Gastroesophageal sphincter (tissue), 4 donors: ENCODE measurements around the gene COL2A1. TPM values are rescaled to one million over a fixed set of nuclear protein-coding genes. Genes with fewer than 3 reads are reported as not detected.

Experiments
- ATAC-seq: fragments of 150-250 bp; one replicate; pipeline ENCODE4 v1.9.1; 2016; ENCODE audit warnings: mild to moderate bottlenecking, moderate library complexity
- H3K27ac ChIP-seq, 4 donors: fragments of 200-600 bp; sonication (generic) in 3 of 4; 1 replicate in 3 of 4; 2 replicates in 1 of 4; pipeline ENCODE4 v1.5.1; 2016 to 2019
- H3K27me3 ChIP-seq: fragments of 200-600 bp; sonication (generic); one replicate; pipeline ENCODE4 v1.5.1; 2019
- H3K36me3 ChIP-seq, 2 donors: fragments of 200-600 bp; sonication (generic); one replicate each; pipeline ENCODE4 v1.5.1; 2019; ENCODE audit warnings: control low read depth in 1 of 2
- H3K4me1 ChIP-seq, 3 donors: fragments of 200-600 bp; sonication (generic); 1 replicate in 2 of 3; 2 replicates in 1 of 3; pipeline ENCODE4 v1.5.1; 2016 to 2019; ENCODE audit warnings: control low read depth in 2 of 3
- H3K4me3 ChIP-seq, 2 donors: fragments of 200-600 bp; sonication (generic); one replicate each; pipeline ENCODE4 v1.5.1; 2019; ENCODE audit warnings: mild to moderate bottlenecking in 1 of 2, moderate library complexity in 1 of 2
- H3K9me3 ChIP-seq, 3 donors: fragments of 200-600 bp; sonication (generic); one replicate each; pipeline ENCODE4 v1.5.1; 2017 to 2019; ENCODE audit warnings: control low read depth in 2 of 3
- CTCF ChIP-seq, 4 experiments: fragments of 200-600 bp in 2 of 4; fragments of 450-650 bp in 2 of 4; sonication (generic) in 1 of 4; IDR thresholded peaks; one replicate each; pipeline ENCODE4 v1.5.1; 2017 to 2019; ENCODE audit warnings: antibody characterized with exemption in 4 of 4, mild to moderate bottlenecking in 2 of 4, moderate library complexity in 2 of 4
- EP300 ChIP-seq: sonication (generic); formaldehyde crosslinking; IDR thresholded peaks from one replicate; pipeline ENCODE4 v1.6.1; 2017; ENCODE audit warnings: antibody characterized with exemption, mild to moderate bottlenecking
- POLR2A ChIP-seq, 2 donors: fragments of 450-650 bp; IDR thresholded peaks; one replicate each; pipeline ENCODE4 v1.6.1; 2017; ENCODE audit warnings: antibody characterized with exemption in 2 of 2, mild to moderate bottlenecking in 2 of 2, moderate library complexity in 1 of 2
- POLR2AphosphoS5 ChIP-seq: sonication (generic); formaldehyde crosslinking; IDR thresholded peaks from one replicate; pipeline ENCODE4 v1.6.1; 2017; ENCODE audit warnings: antibody characterized with exemption
- WGBS, 2 donors: methylation state at CpG; one replicate each; pipeline ENCODE4 v1.1.5; 2018; ENCODE audit warnings: low coverage in 1 of 2; 5-methylcytosine and 5-hydroxymethylcytosine counted together
- total RNA-seq, 4 donors: library from RNA; depleted of rRNA; stranded (reverse); fragments of >200 nt; gene quantifications; one replicate each; pipeline ENCODE4 v1.1.0, GENCODE V29; 2016

Gene COL2A1
- total RNA-seq, 4 donors from 2014 or later, result not detected

GRCh38 chr12:47979166-47979565 lies 25.1 kb downstream of the COL2A1 start:
- no peak overlapping the region for H3K27ac ChIP-seq
- H3K27me3 ChIP-seq, result peaks cover 10% of the 10 kb centered on the region
- no CpG with 5 or more reads among the region's 5 CpGs for WGBS, 2 donors
- ATAC-seq, result no peak
- TF ChIP-seq POLR2A (IDR thresholded peaks at IDR 0.05) (no peak), EP300 (no peak), CTCF (IDR thresholded peaks at IDR 0.05) (no peak), POLR2AphosphoS5 (no peak)
- H3K4me3 ChIP-seq, result no peak overlapping the region
- H3K4me1 ChIP-seq, result no peaks in the 10 kb centered on the region
- no peaks in the 10 kb centered on the region for H3K36me3 ChIP-seq
- H3K9me3 ChIP-seq, result no peaks in the 10 kb centered on the region

GRCh38 chr12:47978598-47978873 lies 25.7 kb downstream of the COL2A1 start:
- ATAC-seq, result no peak
- Histone ChIP-seq H3K36me3 (no peaks in the 10 kb centered on the region), H3K27me3 (peaks cover 10% of the 10 kb centered on the region), H3K9me3 (no peaks in the 10 kb centered on the region), H3K4me3 (no peak overlapping the region), H3K4me1 (no peaks in the 10 kb centered on the region), H3K27ac (no peak overlapping the region)
- no peak for TF ChIP-seq EP300
- no peak for TF ChIP-seq CTCF (IDR thresholded peaks at IDR 0.05)
- TF ChIP-seq POLR2AphosphoS5, result no peak
- TF ChIP-seq POLR2A (IDR thresholded peaks at IDR 0.05), result no peak
- WGBS, 2 donors, result 81% methylated on average over 5 of the region's 7 CpGs; no CpG with 5 or more reads in 1 of the 2 donors

- Histone ChIP-seq H3K27me3 (peaks cover 4% of the 10 kb centered on the region), H3K4me1 (no peaks in the 10 kb centered on the region), H3K36me3 (no peaks in the 10 kb centered on the region), H3K27ac (no peak overlapping the region), H3K4me3 (no peak overlapping the region), H3K9me3 (no peaks in the 10 kb centered on the region)
- ATAC-seq, result no peak
- TF ChIP-seq EP300 (no peak), POLR2AphosphoS5 (no peak), POLR2A (IDR thresholded peaks at IDR 0.05) (no peak), CTCF (IDR thresholded peaks at IDR 0.05) (no peak)
- 85 to 91% methylated on average over 4 to 8 of the region's 18 CpGs for WGBS, 2 donors
These were observed 26.3 kb downstream of the COL2A1 start for GRCh38 chr12:47977772-47978597.

GRCh38 chr12:47977046-47977771 lies 27.1 kb downstream of the COL2A1 start:
- TF ChIP-seq EP300 (no peak), CTCF (IDR thresholded peaks at IDR 0.05) (no peak), POLR2AphosphoS5 (no peak), POLR2A (IDR thresholded peaks at IDR 0.05) (no peak)

More at GRCh38 chr12:47977046-47977771, 27.1 kb downstream of the COL2A1 start:
- no peak for ATAC-seq
- Histone ChIP-seq H3K27me3 (peaks cover 4% of the 10 kb centered on the region), H3K36me3 (no peaks in the 10 kb centered on the region), H3K27ac (no peak overlapping the region), H3K4me3 (no peak overlapping the region), H3K9me3 (no peaks in the 10 kb centered on the region), H3K4me1 (no peaks in the 10 kb centered on the region)
- WGBS, 2 donors, result 95 to 100% methylated on average over 2 to 3 of the region's 12 CpGs
